Endothelial cell of umbilical vein (primary cell): ENCODE data around the gene SMC1B. TPM values are rescaled to one million over a fixed set of nuclear protein-coding genes. Genes with fewer than 3 reads are reported as not detected.

Experiments used
- BruUV-seq: library from RNA; stranded (reverse); fragments of 400-500 nt; replicated peaks from 2 replicates; lab custom pipeline; 2021; lab: Mats Ljungman, UMichigan
- CTCF ChIA-PET: fragments of 300-600, 350-600 bp; sonication (Branson Sonifier 250); formaldehyde crosslinking; loops from one replicate; lab custom pipeline; 2021; ENCODE audit warnings: antibody characterized with exemption, inconsistent platforms; lab: Charles Lee
- POLR2A ChIA-PET: fragments of 300-600, 350-600 bp; sonication (Branson Sonifier 250); formaldehyde crosslinking; loops from one replicate; lab custom pipeline; 2021; ENCODE audit warnings: antibody characterized with exemption, inconsistent platforms; lab: Charles Lee
- DNase-seq: peaks from one replicate; pipeline ENCODE4 v3.0.0-alpha.2; 2011; ENCODE audit warnings: low read depth, low spot score
- FAIRE-seq: peaks from 2 replicates; lab custom pipeline; 2011; peaks lifted over from hg19 to GRCh38; lab: Jason Lieb, UNC
- H2AFZ ChIP-seq: 2 replicates; pipeline ENCODE4 v1.6.0; 2012; ENCODE audit warnings: low read depth, low read length, control low read depth, inconsistent platforms
- H3K27ac ChIP-seq: 2 replicates; pipeline ENCODE4 v1.5.1; 2011; ENCODE audit warnings: low read depth, mild to moderate bottlenecking, control low read depth, low read length, moderate library complexity; ENCODE audit not compliant: insufficient read depth
- H3K27me3 ChIP-seq, 2 experiments: 2 replicates each; pipeline versions ENCODE4 v1.6.0 to v1.6.1; 2011; ENCODE audit warnings: low read length in 2 of 2, mixed read lengths in 1 of 2; ENCODE audit not compliant: control insufficient read depth in 2 of 2, insufficient read depth in 2 of 2
- H3K36me3 ChIP-seq, 2 experiments: 2 replicates in 1 of 2; 3 replicates in 1 of 2; pipeline ENCODE4 v1.5.1; 2011; ENCODE audit warnings: low read length in 2 of 2, mild to moderate bottlenecking in 1 of 2, moderate library complexity in 1 of 2; ENCODE audit not compliant: control insufficient read depth in 2 of 2, insufficient read depth in 2 of 2; ENCODE audit errors: extremely low read depth in 1 of 2
- H3K4me1 ChIP-seq: 3 replicates; pipeline ENCODE4 v1.5.1; 2011; ENCODE audit warnings: mild to moderate bottlenecking, low read length; ENCODE audit not compliant: control insufficient read depth, insufficient read depth; ENCODE audit errors: extremely low read depth
- H3K4me2 ChIP-seq: 2 replicates; pipeline ENCODE4 v1.6.1; 2011; ENCODE audit warnings: low read length, control low read depth, mixed read lengths; ENCODE audit not compliant: insufficient read depth
- H3K4me3 ChIP-seq, 3 experiments: fragments of 200-600 bp in 1 of 3; sonication (generic), shearing (Covaris generic) in 1 of 3; replicated peaks in 1 of 3; 2 replicates each; pipeline ENCODE4 v1.5.1; 2011 to 2016; ENCODE audit warnings: control low read depth in 3 of 3, low read length in 3 of 3, mild to moderate bottlenecking in 2 of 3, inconsistent platforms in 1 of 3, low read depth in 1 of 3, moderate library complexity in 1 of 3; ENCODE audit not compliant: insufficient read depth in 1 of 3
- H3K79me2 ChIP-seq: 2 replicates; pipeline ENCODE4 v1.6.0; 2012; ENCODE audit warnings: low read length, inconsistent platforms; ENCODE audit not compliant: control insufficient read depth, insufficient read depth
- H3K9ac ChIP-seq: replicated peaks from 2 replicates; pipeline ENCODE3; 2011; ENCODE audit warnings: low read length, control low read depth; ENCODE audit not compliant: insufficient read depth; ENCODE audit errors: extremely low read depth
- H3K9me1 ChIP-seq: replicated peaks from 3 replicates; pipeline ENCODE4 v1.6.0; 2011; ENCODE audit warnings: mild to moderate bottlenecking, low read length; ENCODE audit not compliant: control insufficient read depth, insufficient read depth; ENCODE audit errors: extremely low read depth
- H3K9me3 ChIP-seq: replicated peaks from 2 replicates; pipeline ENCODE4 v1.5.1; 2012; ENCODE audit warnings: low read length, inconsistent platforms; ENCODE audit not compliant: control insufficient read depth, insufficient read depth
- H4K20me1 ChIP-seq: replicated peaks from 2 replicates; pipeline ENCODE3; 2011; ENCODE audit warnings: mild to moderate bottlenecking, low read length; ENCODE audit not compliant: control insufficient read depth, insufficient read depth; ENCODE audit errors: extremely low read depth
- CTCF ChIP-seq, 2 donors: IDR thresholded peaks; 1 replicate in 1 of 2; 2 replicates in 1 of 2; pipeline ENCODE4 v1.5.1; 2011; ENCODE audit warnings: low read length in 2 of 2, mild to moderate bottlenecking in 2 of 2, moderate library complexity in 2 of 2, control low read depth in 1 of 2, inconsistent platforms in 1 of 2, low read depth in 1 of 2; ENCODE audit not compliant: insufficient read depth in 1 of 2; ENCODE audit errors: extremely low read depth in 1 of 2
- EZH2 ChIP-seq: IDR thresholded peaks from 2 replicates; pipeline ENCODE4 v1.6.1; 2012; ENCODE audit warnings: borderline replicate concordance, low read depth, mild to moderate bottlenecking, moderate library complexity, low read length, inconsistent platforms; ENCODE audit not compliant: severe bottlenecking
- FOS ChIP-seq: IDR thresholded peaks from 2 replicates; pipeline ENCODE4 v1.6.1; 2011; ENCODE audit warnings: mild to moderate bottlenecking, low read length, moderate library complexity, borderline replicate concordance; ENCODE audit not compliant: insufficient read depth
- JUN ChIP-seq: IDR thresholded peaks from 2 replicates; pipeline ENCODE4 v1.6.1; 2011; ENCODE audit warnings: borderline replicate concordance, low read depth; ENCODE audit not compliant: insufficient read length, insufficient read depth
- MYC ChIP-seq: IDR thresholded peaks from one replicate; pipeline ENCODE4 v1.6.1; 2011; ENCODE audit warnings: mild to moderate bottlenecking, low read depth, low read length
- POLR2A ChIP-seq: IDR thresholded peaks from 2 replicates; pipeline ENCODE4 v1.6.1; 2012; ENCODE audit warnings: low read depth, mild to moderate bottlenecking, control low read depth, low read length
- POLR2AphosphoS5 ChIP-seq: IDR thresholded peaks from 2 replicates; pipeline ENCODE4 v1.6.1; 2012; ENCODE audit warnings: low read depth, mild to moderate bottlenecking, control low read depth, low read length, moderate library complexity; ENCODE audit not compliant: insufficient read depth
- dilution Hi-C: fragments of 300-500 bp; cut with MboI; formaldehyde crosslinking; loops from one replicate; pipeline ENCODE4 v1.15.0; 2019; ENCODE audit warnings: low sequenced_read_pairs; ENCODE audit not compliant: extremely low pct_ligation_motif_present
- intact Hi-C: fragments of 100-400 bp; cut with micrococcal nuclease; formaldehyde crosslinking; loops from one replicate; pipeline ENCODE4 v1.10.0; 2022
- polyA plus RNA-seq, 4 experiments: library from polyadenylated mRNA; depleted of rRNA in 3 of 4; stranded (reverse) in 3 of 4; unstranded in 1 of 4; fragments of >200 nt; gene quantifications; 2 replicates each; pipeline versions ENCODE4 v1.2.1 to v1.2.3, GENCODE V29; 2011 to 2012; ENCODE audit warnings: missing spikeins in 1 of 4
- total RNA-seq: library from RNA; stranded (reverse); gene quantifications from 2 replicates; pipeline ENCODE4 v1.2.3, GENCODE V29; 2021

The SMC1B gene
- total and polyA plus RNA-seq, 2 donors (not counting 3 experiments of a cell fraction or from before 2014, with no cell fraction given) = 0.07 TPM; not detected in 1

GRCh38 chr22:45444168-45444567 is 30.8 kb upstream of the SMC1B start:
- dilution Hi-C loops (no loop called here), intact Hi-C loops (no loop called here)
- no peak for FAIRE-seq
- DNase-seq = no peak
- Histone ChIP-seq H2AFZ (no peak overlapping the region), H3K27ac (no peak overlapping the region), H3K4me1 (no peaks in the 10 kb centered on the region), H3K4me2 (no peak overlapping the region), H3K9me1 (no peaks in the 10 kb centered on the region), H3K27me3 (peaks cover 0 to 3% of the 10 kb centered on the region in 2 experiments), H3K9ac (no peak overlapping the region), H3K4me3 (no peak overlapping the region), H3K79me2 (no peaks in the 10 kb centered on the region), H3K36me3 (no peaks in the 10 kb centered on the region), H3K9me3 (no peaks in the 10 kb centered on the region), H4K20me1 (no peaks in the 10 kb centered on the region)
- CTCF ChIA-PET = interaction anchor here (5.8 kb wide), 1 partner anchor 109 kb away, joined by 52 read pairs; no protein-coding TSS in a partner anchor
- POLR2A ChIA-PET = no interaction called here
- BruUV-seq = no TSS peak
- TF ChIP-seq CTCF (IDR thresholded peaks at IDR 0.05; ENCODE audit: extremely low read depth in 1 of 2, insufficient read depth in 1 of 2, low read depth in 1 of 2, low read length in 2 of 2) = no peak
- no peak for TF ChIP-seq JUN
- no peak for TF ChIP-seq EZH2
- no peak for TF ChIP-seq POLR2A
- TF ChIP-seq MYC = no peak

DNA sequence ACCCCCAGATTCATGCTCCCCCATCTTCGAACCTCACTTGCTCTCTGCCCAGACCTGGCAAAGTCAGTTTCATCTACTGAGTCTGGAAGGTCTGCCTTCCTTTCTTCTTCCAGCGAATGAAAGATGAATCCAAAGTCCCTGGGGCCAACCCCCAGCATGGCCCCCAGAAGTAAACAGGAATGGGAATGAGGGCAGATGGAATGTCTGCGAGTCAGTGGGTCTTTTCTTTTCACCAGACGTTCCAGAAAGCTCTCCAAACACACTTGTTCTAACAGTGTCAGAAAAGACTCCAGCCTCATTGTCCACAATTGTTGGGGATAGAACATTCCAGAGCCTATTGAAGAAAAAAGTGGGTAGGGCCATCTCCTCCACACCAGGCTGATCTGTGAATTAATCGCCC is 28.7 kb upstream of the SMC1B start:
- TF ChIP-seq FOS = no peak
- TF ChIP-seq POLR2AphosphoS5 = no peak
- no peak for TF ChIP-seq POLR2A
- FAIRE-seq = no peak
- H3K9me3 ChIP-seq = no peaks in the 10 kb centered on the region
- no peaks in the 10 kb centered on the region for H4K20me1 ChIP-seq
- H3K79me2 ChIP-seq = no peaks in the 10 kb centered on the region
- intact Hi-C loops (no loop called here), dilution Hi-C loops (no loop called here)
- peaks cover 0 to 3% of the 10 kb centered on the region in 2 experiments for H3K27me3 ChIP-seq
- H3K36me3 ChIP-seq = no peaks in the 10 kb centered on the region
- no peak overlapping the region for H3K27ac ChIP-seq
- H3K9me1 ChIP-seq = no peaks in the 10 kb centered on the region
- no peak overlapping the region for H3K4me3 ChIP-seq
- no peak overlapping the region for H3K4me2 ChIP-seq
- ChIA-PET CTCF (interaction anchor here (0.8 to 5.8 kb wide), 6 partner anchors 11 to 196 kb away, joined by 3 to 52 read pairs (median 4); no protein-coding TSS in a partner anchor), POLR2A (no interaction called here)
- no TSS peak for BruUV-seq
- H3K9ac ChIP-seq = no peak overlapping the region
- DNase-seq = no peak
- no peak overlapping the region for H2AFZ ChIP-seq
- H3K4me1 ChIP-seq = no peaks in the 10 kb centered on the region
